Panc1 (cell line): ENCODE data around the gene CREB3L2.

ENCODE experiments used
- CTCF ChIP-seq: fragments of 450-650 bp; IDR thresholded peaks from 2 replicates; pipeline ENCODE4 v1.5.1; 2017; ENCODE audit warnings: mild to moderate bottlenecking
- POLR2AphosphoS5 ChIP-seq: IDR thresholded peaks from 2 replicates; pipeline ENCODE4 v1.6.1; 2012; ENCODE audit warnings: mild to moderate bottlenecking, low read depth, low read length, moderate library complexity
- REST ChIP-seq, 2 experiments: IDR thresholded peaks; 2 replicates each; pipeline ENCODE4 v1.6.1; 2011 to 2012; ENCODE audit warnings: low read depth in 2 of 2, control low read depth in 1 of 2, low read length in 1 of 2, mild to moderate bottlenecking in 1 of 2, moderate library complexity in 1 of 2; ENCODE audit not compliant: insufficient read depth in 1 of 2

GRCh38 chr7:138024343-138024691 is 22.4 kb upstream of the CREB3L2 start:
- TF ChIP-seq CTCF (no peak), POLR2AphosphoS5 (no peak), REST (IDR thresholded peaks at IDR 0.05; ENCODE audit: insufficient read depth in 1 of 2, low read depth in 2 of 2, low read length in 1 of 2) (no peak)
